Measurements from ENCODE around the gene HYCC1. TPM values are rescaled to one million over a fixed set of nuclear protein-coding genes. Genes with fewer than 3 reads are reported as not detected.

HYCC1 gene
- total and polyA plus RNA-seq, 9 of the 15 experiments (the other 6 are each of a cell fraction or from before 2014, with no cell fraction given): 11.2 to 40.6 (median 37.9) TPM

DNA sequence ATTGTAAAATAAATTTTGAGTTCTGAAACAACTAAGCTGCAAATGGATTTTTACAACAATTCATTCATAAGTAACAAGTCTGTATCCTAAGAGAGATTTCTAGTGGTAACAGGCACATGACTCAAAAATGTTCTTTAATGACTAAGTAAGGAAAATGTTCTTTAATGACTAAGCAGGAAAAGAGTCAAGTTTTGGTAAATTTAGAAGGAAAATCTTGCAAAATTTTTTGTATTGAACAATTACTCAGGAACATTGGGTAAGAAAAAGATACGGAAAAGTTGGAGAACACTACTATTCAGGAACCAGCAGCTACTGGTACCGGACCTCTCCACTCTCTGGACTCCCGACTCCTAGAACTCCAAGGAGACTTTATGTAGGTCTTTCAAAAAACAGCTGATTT is 33.5 kb downstream of the HYCC1 start:
- no peak overlapping the region for H3K4me3 ChIP-seq
- no peak overlapping the region for H3K27ac ChIP-seq (ENCODE audit: extremely low read depth, low read depth, low read length)
- H3K27me3 ChIP-seq (ENCODE audit: control insufficient read depth in 2 of 2, insufficient read depth in 2 of 2, low read length in 2 of 2): no peaks in the 10 kb centered on the region
- no peak overlapping the region for H3K9ac ChIP-seq (ENCODE audit: insufficient read depth in 1 of 2, low read depth in 2 of 2, low read length in 2 of 2)
- ATAC-seq (no peak), DNase-seq (ENCODE audit: extremely low read depth in 1 of 4, low spot score in 3 of 4) (no peak), FAIRE-seq (no peak)
- peaks cover 0 to 2% of the 10 kb centered on the region in 2 experiments; a peak in 1 of 5 replicates for H3K4me1 ChIP-seq (replicated peaks in 1 of 2; ENCODE audit: control insufficient read depth in 2 of 2, insufficient read depth in 2 of 2, low read length in 2 of 2)
- no peaks in the 10 kb centered on the region for H4K20me1 ChIP-seq (replicated peaks; ENCODE audit: control insufficient read depth, insufficient read depth, low read length)
- peaks cover 28% of the 10 kb centered on the region; the same call in 2 of the 3 replicates for H3K36me3 ChIP-seq (ENCODE audit: control insufficient read depth, insufficient read depth, low read length)
- 88% methylated on average over 3 of the region's 3 CpGs for WGBS (ENCODE audit: insufficient coverage, low coverage, missing lambda C conversion rate)
- no peaks in the 10 kb centered on the region for H3K9me3 ChIP-seq (replicated peaks; ENCODE audit: control insufficient read depth, insufficient read depth, low read depth, low read length)
- H3K9me1 ChIP-seq (ENCODE audit: control insufficient read depth, insufficient read depth, low read length): no peaks in the 10 kb centered on the region
- no peak overlapping the region for H2AFZ ChIP-seq (ENCODE audit: low read depth, low read length)
- no peak overlapping the region for H3K4me2 ChIP-seq (ENCODE audit: insufficient read depth, low read length)
- ChIA-PET POLR2A (no interaction called here), CTCF (ENCODE audit: low intra/inter-chr PET ratio) (no interaction called here)
- in situ Hi-C loops (cut with MboI) (no loop called here), intact Hi-C loops (cut with micrococcal nuclease) (no loop called here)
- no peaks in the 10 kb centered on the region for H3K79me2 ChIP-seq (ENCODE audit: control insufficient read depth, insufficient read depth, low read length)
- no TSS peak for BruUV-seq (replicated peaks)
- TF ChIP-seq, protein P1, sequence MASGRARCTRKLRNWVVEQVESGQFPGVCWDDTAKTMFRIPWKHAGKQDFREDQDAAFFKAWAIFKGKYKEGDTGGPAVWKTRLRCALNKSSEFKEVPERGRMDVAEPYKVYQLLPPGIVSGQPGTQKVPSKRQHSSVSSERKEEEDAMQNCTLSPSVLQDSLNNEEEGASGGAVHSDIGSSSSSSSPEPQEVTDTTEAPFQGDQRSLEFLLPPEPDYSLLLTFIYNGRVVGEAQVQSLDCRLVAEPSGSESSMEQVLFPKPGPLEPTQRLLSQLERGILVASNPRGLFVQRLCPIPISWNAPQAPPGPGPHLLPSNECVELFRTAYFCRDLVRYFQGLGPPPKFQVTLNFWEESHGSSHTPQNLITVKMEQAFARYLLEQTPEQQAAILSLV (tag; IDR thresholded peaks at IDR 0.05): no peak
- TF ChIP-seq, protein P2, sequence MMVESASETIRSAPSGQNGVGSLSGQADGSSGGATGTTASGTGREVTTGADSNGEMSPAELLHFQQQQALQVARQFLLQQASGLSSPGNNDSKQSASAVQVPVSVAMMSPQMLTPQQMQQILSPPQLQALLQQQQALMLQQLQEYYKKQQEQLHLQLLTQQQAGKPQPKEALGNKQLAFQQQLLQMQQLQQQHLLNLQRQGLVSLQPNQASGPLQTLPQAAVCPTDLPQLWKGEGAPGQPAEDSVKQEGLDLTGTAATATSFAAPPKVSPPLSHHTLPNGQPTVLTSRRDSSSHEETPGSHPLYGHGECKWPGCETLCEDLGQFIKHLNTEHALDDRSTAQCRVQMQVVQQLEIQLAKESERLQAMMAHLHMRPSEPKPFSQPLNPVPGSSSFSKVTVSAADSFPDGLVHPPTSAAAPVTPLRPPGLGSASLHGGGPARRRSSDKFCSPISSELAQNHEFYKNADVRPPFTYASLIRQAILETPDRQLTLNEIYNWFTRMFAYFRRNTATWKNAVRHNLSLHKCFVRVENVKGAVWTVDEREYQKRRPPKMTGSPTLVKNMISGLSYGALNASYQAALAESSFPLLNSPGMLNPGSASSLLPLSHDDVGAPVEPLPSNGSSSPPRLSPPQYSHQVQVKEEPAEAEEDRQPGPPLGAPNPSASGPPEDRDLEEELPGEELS (CRISPR knock-in tag; IDR thresholded peaks at IDR 0.05; ENCODE audit: borderline replicate concordance): no peak
- TF ChIP-seq, protein P3, sequence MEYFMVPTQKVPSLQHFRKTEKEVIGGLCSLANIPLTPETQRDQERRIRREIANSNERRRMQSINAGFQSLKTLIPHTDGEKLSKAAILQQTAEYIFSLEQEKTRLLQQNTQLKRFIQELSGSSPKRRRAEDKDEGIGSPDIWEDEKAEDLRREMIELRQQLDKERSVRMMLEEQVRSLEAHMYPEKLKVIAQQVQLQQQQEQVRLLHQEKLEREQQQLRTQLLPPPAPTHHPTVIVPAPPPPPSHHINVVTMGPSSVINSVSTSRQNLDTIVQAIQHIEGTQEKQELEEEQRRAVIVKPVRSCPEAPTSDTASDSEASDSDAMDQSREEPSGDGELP (CRISPR knock-in tag; IDR thresholded peaks at IDR 0.05; ENCODE audit: borderline replicate concordance): no peak
- TF ChIP-seq, protein P4, sequence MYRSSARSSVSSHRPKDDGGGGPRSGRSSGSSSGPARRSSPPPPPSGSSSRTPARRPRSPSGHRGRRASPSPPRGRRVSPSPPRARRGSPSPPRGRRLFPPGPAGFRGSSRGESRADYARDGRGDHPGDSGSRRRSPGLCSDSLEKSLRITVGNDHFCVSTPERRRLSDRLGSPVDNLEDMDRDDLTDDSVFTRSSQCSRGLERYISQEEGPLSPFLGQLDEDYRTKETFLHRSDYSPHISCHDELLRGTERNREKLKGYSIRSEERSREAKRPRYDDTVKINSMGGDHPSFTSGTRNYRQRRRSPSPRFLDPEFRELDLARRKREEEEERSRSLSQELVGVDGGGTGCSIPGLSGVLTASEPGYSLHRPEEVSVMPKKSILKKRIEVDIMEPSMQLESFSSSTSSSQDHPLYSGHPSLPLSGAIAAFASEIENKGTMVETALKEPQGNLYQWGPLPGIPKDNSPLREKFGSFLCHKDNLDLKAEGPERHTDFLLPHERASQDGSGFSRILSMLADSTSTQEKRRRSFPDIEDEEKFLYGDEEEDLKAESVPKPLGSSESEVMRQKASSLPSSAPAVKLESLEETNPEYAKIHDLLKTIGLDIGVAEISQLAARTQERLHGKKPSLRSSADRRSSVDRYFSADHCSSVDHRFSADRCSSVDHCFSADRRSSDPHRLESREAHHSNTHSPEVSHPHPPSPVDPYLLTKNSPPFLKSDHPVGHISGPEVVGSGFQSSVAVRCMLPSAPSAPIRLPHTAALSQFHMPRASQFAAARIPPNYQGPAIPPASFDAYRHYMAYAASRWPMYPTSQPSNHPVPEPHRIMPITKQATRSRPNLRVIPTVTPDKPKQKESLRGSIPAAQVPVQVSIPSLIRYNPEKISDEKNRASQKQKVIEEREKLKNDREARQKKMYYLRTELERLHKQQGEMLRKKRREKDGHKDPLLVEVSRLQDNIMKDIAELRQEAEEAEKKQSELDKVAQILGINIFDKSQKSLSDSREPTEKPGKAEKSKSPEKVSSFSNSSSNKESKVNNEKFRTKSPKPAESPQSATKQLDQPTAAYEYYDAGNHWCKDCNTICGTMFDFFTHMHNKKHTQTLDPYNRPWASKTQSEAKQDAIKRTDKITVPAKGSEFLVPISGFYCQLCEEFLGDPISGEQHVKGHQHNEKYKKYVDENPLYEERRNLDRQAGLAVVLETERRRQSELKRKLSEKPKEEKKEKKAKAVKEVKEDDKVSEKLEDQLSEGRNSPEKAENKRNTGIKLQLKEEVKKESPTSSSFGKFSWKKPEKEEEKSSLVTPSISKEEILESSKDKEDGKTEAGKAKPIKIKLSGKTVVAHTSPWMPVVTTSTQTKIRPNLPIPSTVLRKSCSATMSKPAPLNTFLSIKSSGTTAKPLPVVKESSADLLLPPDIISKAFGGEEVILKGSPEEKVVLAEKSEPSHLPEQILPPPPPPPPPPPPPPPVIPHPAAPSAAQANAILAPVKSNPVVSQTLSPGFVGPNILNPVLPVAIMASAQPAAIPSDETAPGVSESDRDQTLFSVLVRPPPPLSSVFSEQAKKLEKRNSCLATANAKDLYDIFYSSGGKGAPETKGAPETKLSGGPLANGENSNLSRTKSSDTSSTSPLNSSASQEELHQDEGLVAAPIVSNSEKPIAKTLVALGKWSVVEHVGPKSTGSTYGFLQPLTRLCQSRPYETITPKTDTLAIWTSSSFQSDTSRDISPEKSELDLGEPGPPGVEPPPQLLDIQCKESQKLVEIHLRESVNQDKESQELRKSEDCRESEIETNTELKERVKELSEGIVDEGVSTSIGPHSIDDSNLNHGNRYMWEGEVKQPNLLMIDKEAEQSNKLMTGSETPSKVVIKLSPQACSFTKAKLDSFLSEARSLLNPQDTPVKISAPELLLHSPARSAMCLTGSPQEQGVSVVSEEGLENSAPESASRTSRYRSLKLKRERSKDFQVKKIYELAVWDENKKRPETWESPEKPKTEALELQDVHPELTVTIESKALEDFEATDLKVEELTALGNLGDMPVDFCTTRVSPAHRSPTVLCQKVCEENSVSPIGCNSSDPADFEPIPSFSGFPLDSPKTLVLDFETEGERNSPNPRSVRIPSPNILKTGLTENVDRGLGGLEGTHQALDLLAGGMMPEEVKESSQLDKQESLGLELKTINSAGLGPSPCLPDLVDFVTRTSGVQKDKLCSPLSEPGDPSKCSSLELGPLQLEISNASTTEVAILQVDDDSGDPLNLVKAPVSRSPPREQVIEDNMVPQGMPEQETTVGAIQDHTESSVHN (IDR thresholded peaks at IDR 0.05; ENCODE audit: borderline replicate concordance in 1 of 2, low read depth in 1 of 2): no peak
- no peak for TF ChIP-seq SMARCE1 (IDR thresholded peaks at IDR 0.05)
- TF ChIP-seq ATF1 (CRISPR knock-in tag; IDR thresholded peaks at IDR 0.05): no peak
- TF ChIP-seq ATF1 (tag; IDR thresholded peaks at IDR 0.05): no peak
- no peak for TF ChIP-seq SNRNP70 (optimal IDR thresholded peaks at IDR 0.05; ENCODE audit: low read depth, low read length)
- no peak for TF ChIP-seq SRSF9 (IDR thresholded peaks at IDR 0.05; ENCODE audit: borderline replicate concordance, low read depth, low read length)
- no peak for TF ChIP-seq TCF7L2 (IDR thresholded peaks at IDR 0.05; ENCODE audit: low read depth, low read length)

All from K562 (cell line).